Trophoblast cell (in vitro differentiated cells and primary cell): Measurements from ENCODE around the gene PALLD.
A peak's percentile ranks its signal among the peaks of the same experiment; 100 is the strongest.

ENCODE experiments used
- DNase-seq, 2 donors: peaks; one replicate each; pipeline ENCODE4 v3.0.0-alpha.2; 2016
- H2AFZ ChIP-seq: 2 replicates; pipeline ENCODE4 v1.6.1; 2013; ENCODE audit warnings: low read length, moderate library complexity, mild to moderate bottlenecking; ENCODE audit not compliant: insufficient read depth, poor library complexity
- H2AK5ac ChIP-seq: 2 replicates; pipeline ENCODE4 v1.6.1; 2013; ENCODE audit warnings: mild to moderate bottlenecking, low read length
- H2BK120ac ChIP-seq: 2 replicates; pipeline ENCODE4 v1.6.1; 2013; ENCODE audit warnings: low read length, mild to moderate bottlenecking, moderate library complexity; ENCODE audit not compliant: insufficient read depth, poor library complexity
- H2BK12ac ChIP-seq: 2 replicates; pipeline ENCODE4 v1.6.1; 2013; ENCODE audit warnings: mild to moderate bottlenecking, low read length, moderate library complexity
- H2BK5ac ChIP-seq: 2 replicates; pipeline ENCODE4 v1.6.1; 2013; ENCODE audit warnings: low read length, low read depth, moderate library complexity, mild to moderate bottlenecking; ENCODE audit not compliant: poor library complexity
- H3K14ac ChIP-seq: 2 replicates; pipeline ENCODE4 v1.6.1; 2013; ENCODE audit warnings: mild to moderate bottlenecking, low read length
- H3K18ac ChIP-seq: 2 replicates; pipeline ENCODE4 v1.6.1; 2013; ENCODE audit warnings: mild to moderate bottlenecking, low read length
- H3K23ac ChIP-seq: 2 replicates; pipeline ENCODE4 v1.6.1; 2013; ENCODE audit warnings: low read length
- H3K27ac ChIP-seq: 2 replicates; pipeline ENCODE4 v1.5.1; 2013; ENCODE audit warnings: low read depth, mild to moderate bottlenecking, inconsistent platforms, low read length, moderate library complexity
- H3K27me3 ChIP-seq: 2 replicates; pipeline ENCODE4 v1.6.1; 2013; ENCODE audit warnings: inconsistent platforms, mild to moderate bottlenecking, low read length, moderate library complexity; ENCODE audit not compliant: insufficient read depth
- H3K36me3 ChIP-seq, 2 experiments: 1 replicate in 1 of 2; 2 replicates in 1 of 2; pipeline ENCODE4 v1.6.1; 2013; ENCODE audit warnings: low read length in 2 of 2, mild to moderate bottlenecking in 2 of 2, moderate library complexity in 1 of 2; ENCODE audit not compliant: insufficient read depth in 2 of 2, control insufficient read depth in 1 of 2
- H3K4ac ChIP-seq: 2 replicates; pipeline ENCODE4 v1.6.1; 2013; ENCODE audit warnings: low read depth, mild to moderate bottlenecking, low read length, moderate library complexity
- H3K4me1 ChIP-seq, 2 experiments: 1 replicate in 1 of 2; 2 replicates in 1 of 2; pipeline ENCODE4 v1.6.1; 2013; ENCODE audit warnings: low read length in 2 of 2, mild to moderate bottlenecking in 2 of 2, moderate library complexity in 1 of 2; ENCODE audit not compliant: insufficient read depth in 2 of 2, control insufficient read depth in 1 of 2
- H3K4me2 ChIP-seq: 2 replicates; pipeline ENCODE4 v1.6.1; 2013; ENCODE audit warnings: inconsistent platforms, mild to moderate bottlenecking, low read length, moderate library complexity
- H3K4me3 ChIP-seq: 2 replicates; pipeline ENCODE4 v1.5.1; 2013; ENCODE audit warnings: mild to moderate bottlenecking, low read depth, low read length, inconsistent platforms
- H3K79me1 ChIP-seq: one replicate; pipeline ENCODE4 v1.6.1; 2013; ENCODE audit warnings: low read length
- H3K79me2 ChIP-seq: 2 replicates; pipeline ENCODE4 v1.6.1; 2013; ENCODE audit warnings: low read length, mild to moderate bottlenecking; ENCODE audit not compliant: control insufficient read depth, insufficient read depth, poor library complexity
- H3K9ac ChIP-seq: 2 replicates; pipeline ENCODE4 v1.6.1; 2013; ENCODE audit warnings: mild to moderate bottlenecking, low read length
- H3K9me3 ChIP-seq: 2 replicates; pipeline ENCODE4 v1.6.1; 2013; ENCODE audit warnings: low read depth, mild to moderate bottlenecking, control low read depth, inconsistent platforms, low read length; ENCODE audit not compliant: insufficient read depth
- H4K12ac ChIP-seq: 2 replicates; pipeline ENCODE4 v1.6.1; 2013; ENCODE audit warnings: low read depth, mild to moderate bottlenecking, low read length, moderate library complexity
- H4K8ac ChIP-seq: 2 replicates; pipeline ENCODE4 v1.6.1; 2013; ENCODE audit warnings: low read depth, mild to moderate bottlenecking, low read length, moderate library complexity
- H4K91ac ChIP-seq: one replicate; pipeline ENCODE4 v1.6.1; 2013; ENCODE audit warnings: low read depth, mild to moderate bottlenecking, low read length, moderate library complexity
- WGBS: extraction: QIAGEN DNeasy Blood & Tissue Kit; methylation state at CpG from one replicate; pipeline ENCODE4 v1.1.7; 2013; ENCODE audit warnings: missing lambda C conversion rate; ENCODE audit not compliant: insufficient read length, insufficient coverage; ENCODE audit errors: extremely low coverage; 5-methylcytosine and 5-hydroxymethylcytosine counted together

The PALLD gene

DNA sequence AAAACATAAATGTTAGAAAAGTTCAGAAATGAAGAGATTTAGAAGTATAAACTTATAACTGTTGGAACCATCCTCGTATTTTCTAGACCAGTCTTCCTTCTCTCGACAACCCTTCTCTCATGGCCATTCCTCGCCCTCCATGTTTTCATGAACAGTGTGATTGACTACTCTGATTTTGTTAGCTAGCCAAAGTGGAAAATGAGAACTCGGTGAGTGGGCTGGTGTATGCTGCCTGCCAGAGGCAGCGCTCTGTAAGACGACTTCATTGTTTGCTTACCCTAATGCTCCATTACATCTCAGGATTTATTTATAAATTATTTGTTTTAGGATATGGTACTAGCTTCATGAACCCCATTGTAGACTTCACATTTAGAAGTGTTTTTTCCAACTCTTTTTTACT, 360.2 kb downstream of the PALLD start:
- DNase-seq: no peak
- Histone ChIP-seq H3K27me3 (no peaks in the 10 kb centered on the region), H3K4me1 (peaks cover 6 to 11% of the 10 kb centered on the region in 2 experiments), H4K12ac (no peak overlapping the region), H3K4ac (peak overlapping the region; percentile 64), H2AK5ac (no peak overlapping the region), H4K91ac (no peak overlapping the region), H2BK5ac (no peak overlapping the region), H2AFZ (no peak overlapping the region), H3K14ac (no peak overlapping the region), H3K4me3 (no peak overlapping the region), H3K4me2 (no peak overlapping the region), H3K18ac (no peak overlapping the region), H2BK12ac (no peak overlapping the region), H3K79me2 (peaks cover 12% of the 10 kb centered on the region), H2BK120ac (no peak overlapping the region), H4K8ac (no peak overlapping the region), H3K27ac (no peak overlapping the region), H3K79me1 (no peaks in the 10 kb centered on the region), H3K36me3 (peaks cover 15 to 37% of the 10 kb centered on the region in 2 experiments), H3K9me3 (no peaks in the 10 kb centered on the region), H3K9ac (no peak overlapping the region), H3K23ac (no peak overlapping the region)
- no CpG with 5 or more reads among the region's 6 CpGs for WGBS

DNA sequence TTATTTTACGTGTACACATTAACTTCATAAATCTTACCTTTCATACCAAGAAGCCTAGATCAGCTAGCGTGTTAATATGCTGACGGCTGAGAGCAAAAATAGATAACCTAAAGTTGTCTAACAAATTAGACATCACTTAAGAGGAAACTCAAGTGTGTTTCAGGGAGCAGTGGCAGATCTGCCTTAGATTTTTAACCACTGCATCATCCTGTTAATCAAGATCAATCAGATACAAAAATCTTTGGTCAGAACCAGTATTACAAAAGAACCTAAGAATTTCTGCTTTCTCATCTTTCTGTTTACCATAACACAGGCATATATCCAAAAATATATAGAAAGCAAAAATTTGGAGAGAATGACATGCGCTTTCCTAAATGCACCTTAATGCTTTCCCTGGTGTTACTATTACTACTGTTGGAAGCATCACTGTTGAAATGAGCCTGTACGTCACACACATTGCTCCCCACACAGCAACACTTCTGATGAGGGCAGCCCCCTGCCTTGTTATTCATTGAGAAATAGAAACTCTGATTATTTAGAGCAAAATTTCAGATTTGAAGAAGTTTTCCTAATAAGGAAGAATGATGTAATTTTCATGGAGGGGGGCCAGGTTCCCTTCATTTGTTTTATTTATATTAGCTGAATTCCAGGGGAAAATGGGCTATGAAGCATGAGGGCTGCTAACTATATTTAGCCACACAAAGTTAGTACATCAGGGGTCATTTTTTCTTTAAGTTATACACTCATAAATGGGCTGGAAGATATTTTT, 360.9 kb downstream of the PALLD start:
- Histone ChIP-seq H2AFZ (no peak overlapping the region), H2BK5ac (no peak overlapping the region), H3K9me3 (no peaks in the 10 kb centered on the region), H4K8ac (no peak overlapping the region), H3K79me1 (no peaks in the 10 kb centered on the region), H3K4ac (no peak overlapping the region), H3K23ac (no peak overlapping the region), H3K79me2 (peaks cover 10% of the 10 kb centered on the region), H3K14ac (no peak overlapping the region), H3K4me3 (no peak overlapping the region), H2BK120ac (no peak overlapping the region), H3K36me3 (peaks cover 17 to 37% of the 10 kb centered on the region in 2 experiments), H4K91ac (no peak overlapping the region), H3K18ac (no peak overlapping the region), H3K9ac (no peak overlapping the region), H3K4me1 (peaks cover 6 to 11% of the 10 kb centered on the region in 2 experiments), H3K4me2 (no peak overlapping the region), H2BK12ac (peak overlapping the region; percentile 55), H4K12ac (no peak overlapping the region), H3K27me3 (no peaks in the 10 kb centered on the region), H3K27ac (no peak overlapping the region), H2AK5ac (no peak overlapping the region)
- DNase-seq: peak in 1 of 2 donors; percentile 70
- WGBS: no CpG with 5 or more reads among the region's 5 CpGs

DNA sequence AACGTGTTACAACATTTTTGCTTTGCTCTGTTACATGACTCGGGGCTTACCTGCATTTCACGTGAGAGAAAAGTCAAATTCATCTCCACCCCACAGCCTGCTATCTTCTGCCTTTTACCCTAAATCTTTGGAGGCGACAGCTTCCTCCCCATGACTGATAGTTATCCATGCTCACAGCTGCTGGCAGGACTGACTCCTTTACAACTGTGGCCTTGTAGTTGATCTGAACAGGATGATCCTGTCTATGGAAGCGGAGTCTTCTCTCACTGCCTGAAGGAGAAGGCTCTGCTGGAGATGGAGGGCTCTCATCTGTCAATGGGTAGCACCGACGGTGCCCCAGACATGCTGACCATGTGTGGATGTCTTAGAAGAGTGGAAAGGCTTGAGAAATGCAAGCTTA, 362.2 kb downstream of the PALLD start:
- H3K4ac ChIP-seq: peak overlapping the region; percentile 24
- H3K18ac ChIP-seq: peak overlapping the region; percentile 16
- no peak overlapping the region for H3K27ac ChIP-seq
- no peak overlapping the region for H3K9ac ChIP-seq
- H4K8ac ChIP-seq: peak overlapping the region; percentile 43
- no peak overlapping the region for H3K4me2 ChIP-seq
- no peak overlapping the region for H2BK120ac ChIP-seq
- H3K14ac ChIP-seq: no peak overlapping the region
- H4K12ac ChIP-seq: no peak overlapping the region
- no CpG with 5 or more reads among the region's 7 CpGs for WGBS
- H3K79me2 ChIP-seq: peaks cover 10% of the 10 kb centered on the region
- no peaks in the 10 kb centered on the region for H3K79me1 ChIP-seq
- no peaks in the 10 kb centered on the region for H3K27me3 ChIP-seq
- H3K9me3 ChIP-seq: no peaks in the 10 kb centered on the region
- peaks cover 6 to 11% of the 10 kb centered on the region in 2 experiments for H3K4me1 ChIP-seq
- peaks cover 15 to 37% of the 10 kb centered on the region in 2 experiments for H3K36me3 ChIP-seq
- H2AFZ ChIP-seq: no peak overlapping the region
- no peak overlapping the region for H2AK5ac ChIP-seq
- H4K91ac ChIP-seq: no peak overlapping the region
- H2BK5ac ChIP-seq: no peak overlapping the region
- DNase-seq: peak in 1 of 2 donors; percentile 51
- H3K4me3 ChIP-seq: no peak overlapping the region
- H3K23ac ChIP-seq: no peak overlapping the region
- no peak overlapping the region for H2BK12ac ChIP-seq

DNA sequence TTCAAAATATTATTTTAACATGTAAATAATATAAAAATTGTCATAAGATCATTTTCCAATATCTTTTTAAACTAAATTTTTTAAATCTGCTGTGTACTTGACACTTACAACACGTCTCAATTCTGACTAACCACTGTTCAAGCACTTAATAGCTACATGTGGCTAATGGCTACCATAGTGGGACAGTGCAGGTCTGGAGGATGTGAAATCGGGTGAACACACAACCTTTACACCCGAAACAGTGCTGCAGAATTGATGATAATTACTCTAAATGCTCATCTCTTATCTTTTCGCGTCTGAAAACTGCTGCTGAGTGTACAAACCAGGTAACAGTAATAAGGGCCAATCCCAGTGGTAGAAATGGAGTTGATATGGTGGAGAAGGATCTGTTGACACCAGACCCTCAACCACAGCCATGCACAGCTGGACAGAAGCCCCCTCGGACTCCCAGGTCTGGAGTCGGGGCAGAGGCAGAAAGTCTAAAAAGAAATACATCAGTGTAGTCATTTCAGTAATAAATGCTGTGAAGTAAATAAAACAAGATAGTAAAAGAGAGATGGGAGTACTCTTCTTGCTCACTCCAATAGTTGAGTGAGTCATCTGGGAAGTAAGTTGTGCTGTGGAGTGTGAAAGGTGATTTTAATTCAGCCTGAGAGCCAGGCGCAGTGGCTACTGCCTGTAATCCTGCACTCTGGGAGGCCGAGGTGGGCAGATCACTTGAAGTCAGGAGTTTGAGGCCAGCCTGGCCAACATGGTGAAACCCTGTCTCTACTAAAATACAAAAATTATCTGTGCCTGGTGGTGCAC, 363.2 kb downstream of the PALLD start:
- Histone ChIP-seq H3K9ac (no peak overlapping the region), H3K4me2 (no peak overlapping the region)
- WGBS: no CpG with 5 or more reads among the region's 9 CpGs

More for the DNA sequence above, 363.2 kb downstream of the PALLD start:
- DNase-seq: no peak
- peak overlapping the region; percentile 67 for H3K4ac ChIP-seq
- H4K12ac ChIP-seq: no peak overlapping the region
- peaks cover 6 to 13% of the 10 kb centered on the region in 2 experiments for H3K4me1 ChIP-seq
- peaks cover 10% of the 10 kb centered on the region for H3K79me2 ChIP-seq
- H4K91ac ChIP-seq: no peak overlapping the region
- H2BK120ac ChIP-seq: no peak overlapping the region
- H3K27me3 ChIP-seq: no peaks in the 10 kb centered on the region
- no peak overlapping the region for H2AFZ ChIP-seq
- H2AK5ac ChIP-seq: no peak overlapping the region
- H3K23ac ChIP-seq: no peak overlapping the region
- no peak overlapping the region for H3K14ac ChIP-seq
- no peaks in the 10 kb centered on the region for H3K9me3 ChIP-seq
- H4K8ac ChIP-seq: no peak overlapping the region
- H3K18ac ChIP-seq: no peak overlapping the region
- no peak overlapping the region for H3K4me3 ChIP-seq
- no peak overlapping the region for H3K27ac ChIP-seq
- H3K79me1 ChIP-seq: no peaks in the 10 kb centered on the region
- peaks cover 15 to 34% of the 10 kb centered on the region in 2 experiments for H3K36me3 ChIP-seq
- H2BK5ac ChIP-seq: no peak overlapping the region
- H2BK12ac ChIP-seq: no peak overlapping the region
